ENCODE results near the gene GPR75. TPM values are rescaled to one million over a fixed set of nuclear protein-coding genes. Genes with fewer than 3 reads are reported as not detected.

The GPR75 gene
- total RNA-seq, 1 experiment from 2014 or later = 2.5 TPM

- POLR2A ChIA-PET = no interaction called here
- CTCF ChIA-PET = no interaction called here
- in situ Hi-C loops (cut with HindIII; ENCODE audit: low pct_unique_long_range_greater_than_20kb, low sequenced_read_pairs) = no loop called here
Observed at GRCh38 chr2:53848062-53848461, 11.7 kb downstream of the GPR75 start.

GRCh38 chr2:53843595-53843994 lies 16.2 kb downstream of the GPR75 start:
- no peaks in the 10 kb centered on the region for H3K36me3 ChIP-seq (ENCODE audit: control insufficient read depth, insufficient read depth, low read length)
- in situ Hi-C loops (cut with HindIII; ENCODE audit: low pct_unique_long_range_greater_than_20kb, low sequenced_read_pairs) = no loop called here
- DNase-seq (ENCODE audit: low read depth, low spot score) (no peak), ATAC-seq (no peak)
- POLR2A ChIA-PET = interaction anchor here (0.6 kb wide), 1 partner anchor 32 kb away, joined by 6 read pairs; no protein-coding TSS in a partner anchor
- no TSS peak for BruUV-seq (replicated peaks)
- no peak overlapping the region for H3K27ac ChIP-seq (ENCODE audit: low read length)
- H3K4me1 ChIP-seq (ENCODE audit: control insufficient read depth, insufficient read depth, low read length) = no peaks in the 10 kb centered on the region
- intact Hi-C loops (cut with micrococcal nuclease; ENCODE audit: unreplicated experiment) = no loop called here
- H3K4me3 ChIP-seq (ENCODE audit: low read depth in 2 of 2, low read length in 2 of 2) = no peak overlapping the region
- CTCF ChIA-PET = no interaction called here
- no peaks in the 10 kb centered on the region for H3K27me3 ChIP-seq (ENCODE audit: control insufficient read depth, insufficient read depth, low read length)
- no peaks in the 10 kb centered on the region for H3K9me3 ChIP-seq (ENCODE audit: control insufficient read depth, insufficient read depth, low read depth, low read length)
- TF ChIP-seq TCF7L2 (IDR thresholded peaks at IDR 0.05; ENCODE audit: low read depth, low read length) (no peak), REST (IDR thresholded peaks at IDR 0.05; ENCODE audit: insufficient read depth in 1 of 2, low read depth in 2 of 2, low read length in 1 of 2) (no peak), CTCF (IDR thresholded peaks at IDR 0.05) (no peak), SIN3A (IDR thresholded peaks at IDR 0.05; ENCODE audit: borderline replicate concordance, insufficient read depth, low read depth, low read length) (no peak), POLR2AphosphoS5 (IDR thresholded peaks at IDR 0.05; ENCODE audit: low read depth, low read length) (no peak)

More at GRCh38 chr2:53848062-53848461, 11.7 kb downstream of the GPR75 start:
- no TSS peak for BruUV-seq (replicated peaks)
- TF ChIP-seq POLR2AphosphoS5 (IDR thresholded peaks at IDR 0.05; ENCODE audit: low read depth, low read length) (no peak), REST (IDR thresholded peaks at IDR 0.05; ENCODE audit: insufficient read depth in 1 of 2, low read depth in 2 of 2, low read length in 1 of 2) (no peak), TCF7L2 (IDR thresholded peaks at IDR 0.05; ENCODE audit: low read depth, low read length) (no peak), SIN3A (IDR thresholded peaks at IDR 0.05; ENCODE audit: borderline replicate concordance, insufficient read depth, low read depth, low read length) (no peak), CTCF (IDR thresholded peaks at IDR 0.05) (no peak)
- no peak for ATAC-seq
- Histone ChIP-seq H3K4me3 (ENCODE audit: low read depth in 2 of 2, low read length in 2 of 2) (no peak overlapping the region), H3K4me1 (ENCODE audit: control insufficient read depth, insufficient read depth, low read length) (no peaks in the 10 kb centered on the region), H3K27ac (ENCODE audit: low read length) (no peak overlapping the region), H3K27me3 (ENCODE audit: control insufficient read depth, insufficient read depth, low read length) (no peaks in the 10 kb centered on the region), H3K9me3 (ENCODE audit: control insufficient read depth, insufficient read depth, low read depth, low read length) (no peaks in the 10 kb centered on the region), H3K36me3 (ENCODE audit: control insufficient read depth, insufficient read depth, low read length) (no peaks in the 10 kb centered on the region)
- DNase-seq (ENCODE audit: low read depth, low spot score) = no peak
- intact Hi-C loops (cut with micrococcal nuclease; ENCODE audit: unreplicated experiment) = no loop called here
